Nephron progenitor cell (in vitro differentiated cells): ENCODE measurements around the gene INPP5A.

Source experiments
- DNase-seq: peaks from one replicate; pipeline ENCODE4 v3.0.0; 2021
- H3K27ac Mint-ChIP-seq: 2 replicates; pipeline ENCODE4 v1.8.0; 2021; ENCODE audit warnings: mild to moderate bottlenecking, moderate library complexity, mixed read lengths
- H3K27me3 Mint-ChIP-seq: 2 replicates; pipeline ENCODE4 v1.8.0; 2021; ENCODE audit warnings: mild to moderate bottlenecking, low read depth, mixed read lengths; ENCODE audit not compliant: poor library complexity
- H3K36me3 Mint-ChIP-seq: 2 replicates; pipeline ENCODE4 v1.8.0; 2021; ENCODE audit warnings: low read depth, mixed read lengths
- H3K4me1 Mint-ChIP-seq: 2 replicates; pipeline ENCODE4 v1.8.0; 2021; ENCODE audit warnings: mixed read lengths
- H3K4me3 Mint-ChIP-seq: 2 replicates; pipeline ENCODE4 v1.8.0; 2021; ENCODE audit warnings: mild to moderate bottlenecking, moderate library complexity, mixed read lengths
- H3K9me3 Mint-ChIP-seq: 2 replicates; pipeline ENCODE4 v1.8.0; 2021; ENCODE audit warnings: mild to moderate bottlenecking, moderate library complexity, mixed read lengths
- CTCF ChIP-seq: fragments of 200-600 bp; sonication (generic); IDR thresholded peaks from 2 replicates; pipeline ENCODE4 v1.5.0; 2021; ENCODE audit warnings: antibody characterized with exemption

The INPP5A gene

GRCh38 chr10:132812520-132812919 is 274.9 kb downstream of the INPP5A start:
- H3K27me3 Mint-ChIP-seq = peaks cover 29% of the 10 kb centered on the region
- no peak overlapping the region for H3K4me3 Mint-ChIP-seq
- no peaks in the 10 kb centered on the region for H3K36me3 Mint-ChIP-seq
- H3K27ac Mint-ChIP-seq = no peak overlapping the region
- peaks cover 14% of the 10 kb centered on the region for H3K9me3 Mint-ChIP-seq
- TF ChIP-seq CTCF = no peak
- DNase-seq = no peak
- H3K4me1 Mint-ChIP-seq = peaks cover 26% of the 10 kb centered on the region

- Mint-ChIP-seq H3K4me1 (peaks cover 26% of the 10 kb centered on the region), H3K27me3 (peaks cover 33% of the 10 kb centered on the region), H3K27ac (no peak overlapping the region), H3K4me3 (no peak overlapping the region), H3K36me3 (no peaks in the 10 kb centered on the region), H3K9me3 (peaks cover 15% of the 10 kb centered on the region)
- DNase-seq = no peak
- TF ChIP-seq CTCF = no peak
Measured at GRCh38 chr10:132813001-132813401, 275.4 kb downstream of the INPP5A start.

- no peak for DNase-seq
- Mint-ChIP-seq H3K4me3 (no peak overlapping the region), H3K4me1 (peaks cover 20% of the 10 kb centered on the region), H3K27ac (no peak overlapping the region), H3K36me3 (no peaks in the 10 kb centered on the region), H3K9me3 (peaks cover 15% of the 10 kb centered on the region), H3K27me3 (peaks cover 33% of the 10 kb centered on the region)
- no peak for TF ChIP-seq CTCF
Measured at GRCh38 chr10:132813560-132814468, 276.2 kb downstream of the INPP5A start.

GRCh38 chr10:132814469-132814856 is 276.9 kb downstream of the INPP5A start:
- Mint-ChIP-seq H3K27ac (no peak overlapping the region), H3K9me3 (peaks cover 15% of the 10 kb centered on the region), H3K4me1 (peaks cover 17% of the 10 kb centered on the region), H3K27me3 (peaks cover 33% of the 10 kb centered on the region), H3K4me3 (no peak overlapping the region), H3K36me3 (peaks cover 1% of the 10 kb centered on the region)
- no peak for TF ChIP-seq CTCF
- no peak for DNase-seq

DNA sequence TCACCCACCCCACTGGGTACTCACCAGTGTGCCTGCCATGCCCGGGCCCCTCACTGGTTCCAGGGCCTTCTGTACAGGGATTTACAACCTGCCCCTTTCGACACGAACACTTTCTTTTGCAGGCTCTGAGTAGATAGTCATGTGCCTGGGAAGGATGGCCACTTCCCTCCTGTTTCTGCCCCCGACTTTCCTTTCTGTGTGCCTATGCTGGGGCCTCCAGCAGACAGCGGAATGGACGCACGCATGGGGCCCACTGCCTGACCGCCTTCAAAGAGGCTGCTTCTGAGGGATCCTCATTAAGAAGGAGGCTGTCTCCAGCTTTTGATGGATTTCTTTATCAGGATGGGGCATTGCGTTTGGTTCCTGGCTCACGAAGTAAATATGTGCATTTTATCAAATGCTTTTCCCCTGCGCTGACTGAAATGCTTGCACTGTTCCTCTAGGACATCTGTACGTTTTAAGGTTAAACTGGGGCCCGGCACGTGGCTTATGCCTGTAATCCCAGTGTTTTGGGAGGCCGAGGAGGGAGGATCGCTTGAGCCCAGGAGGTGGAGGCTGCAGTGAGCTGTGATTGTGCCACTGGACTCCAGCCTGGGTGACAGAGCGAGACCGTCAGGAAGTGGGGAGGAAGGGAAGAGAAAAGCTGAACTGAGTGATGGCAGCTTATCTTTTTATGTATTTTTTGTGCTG is 277.7 kb downstream of the INPP5A start:
- Mint-ChIP-seq H3K9me3 (peaks cover 15% of the 10 kb centered on the region), H3K4me1 (peaks cover 13% of the 10 kb centered on the region), H3K4me3 (no peak overlapping the region), H3K27ac (no peak overlapping the region), H3K36me3 (peaks cover 9% of the 10 kb centered on the region), H3K27me3 (peaks cover 37% of the 10 kb centered on the region)
- no peak for TF ChIP-seq CTCF
- no peak for DNase-seq
